ENCODE results near the gene RANBP1.

RANBP1 gene

GRCh38 chr22:20107471-20107901 is 8.4 kb upstream of the RANBP1 start:
- Histone ChIP-seq H3K27ac (replicated peaks) (no peak overlapping the region), H3K27me3 (ENCODE audit: insufficient read depth, poor library complexity, severe bottlenecking) (no peaks in the 10 kb centered on the region), H3K4me3 (replicated peaks; ENCODE audit: insufficient read depth, low read length) (no peak overlapping the region)
- DNase-seq (ENCODE audit: low read depth in 1 of 2, low spot score in 1 of 2), result no peak
- TF ChIP-seq POLR2AphosphoS5 (IDR thresholded peaks at IDR 0.05; ENCODE audit: low read depth), result no peak
- TF ChIP-seq GABPA (IDR thresholded peaks at IDR 0.05; ENCODE audit: low read depth), result no peak
- TF ChIP-seq SPI1 (IDR thresholded peaks at IDR 0.05; ENCODE audit: borderline replicate concordance, low read depth), result no peak
- no peak for TF ChIP-seq REST (IDR thresholded peaks at IDR 0.05; ENCODE audit: insufficient replicate concordance, low read depth)
- TF ChIP-seq CTCF (IDR thresholded peaks at IDR 0.05; ENCODE audit: insufficient read depth, low read length), result no peak

- TF ChIP-seq CTCF (IDR thresholded peaks at IDR 0.05; ENCODE audit: insufficient read depth, low read length), result no peak
- no peak for TF ChIP-seq SPI1 (IDR thresholded peaks at IDR 0.05; ENCODE audit: borderline replicate concordance, low read depth)
- no peak for TF ChIP-seq REST (IDR thresholded peaks at IDR 0.05; ENCODE audit: insufficient replicate concordance, low read depth)
- no peak for TF ChIP-seq GABPA (IDR thresholded peaks at IDR 0.05; ENCODE audit: low read depth)
- TF ChIP-seq POLR2AphosphoS5 (IDR thresholded peaks at IDR 0.05; ENCODE audit: low read depth), result peak; percentile 34; the same call in 1 of the 2 replicates
- Histone ChIP-seq H3K27me3 (ENCODE audit: insufficient read depth, poor library complexity, severe bottlenecking) (no peaks in the 10 kb centered on the region), H3K27ac (replicated peaks) (no peak overlapping the region), H3K4me3 (replicated peaks; ENCODE audit: insufficient read depth, low read length) (no peak overlapping the region)
- no peak for DNase-seq (ENCODE audit: low read depth in 1 of 2, low spot score in 1 of 2)
Observed at GRCh38 chr22:20107951-20108756, 7.8 kb upstream of the RANBP1 start.

GRCh38 chr22:20108757-20109230 is 7.1 kb upstream of the RANBP1 start:
- DNase-seq (ENCODE audit: low read depth in 1 of 2, low spot score in 1 of 2), result no peak
- H3K4me3 ChIP-seq (replicated peaks; ENCODE audit: insufficient read depth, low read length), result no peak overlapping the region
- no peaks in the 10 kb centered on the region for H3K27me3 ChIP-seq (ENCODE audit: insufficient read depth, poor library complexity, severe bottlenecking)
- H3K27ac ChIP-seq (replicated peaks), result no peak overlapping the region
- no peak for TF ChIP-seq SPI1 (IDR thresholded peaks at IDR 0.05; ENCODE audit: borderline replicate concordance, low read depth)
- TF ChIP-seq GABPA (IDR thresholded peaks at IDR 0.05; ENCODE audit: low read depth), result no peak
- TF ChIP-seq REST (IDR thresholded peaks at IDR 0.05; ENCODE audit: insufficient replicate concordance, low read depth), result no peak
- no peak for TF ChIP-seq CTCF (IDR thresholded peaks at IDR 0.05; ENCODE audit: insufficient read depth, low read length)
- TF ChIP-seq POLR2AphosphoS5 (IDR thresholded peaks at IDR 0.05; ENCODE audit: low read depth), result no peak; the same call in 1 of the 2 replicates
